Coronary artery (tissue), 2 donors: Measurements from ENCODE around the gene CHML.

Experiments used
- DNase-seq: peaks from one replicate; pipeline ENCODE4 v3.0.0-alpha.2; 2017; ENCODE audit warnings: low spot score
- H3K27ac ChIP-seq, 2 donors: fragments of 200-600 bp; sonication (generic); one replicate each; pipeline ENCODE4 v1.5.1; 2016 to 2019
- H3K4me3 ChIP-seq: fragments of 200-600 bp; sonication (generic); 2 replicates; pipeline ENCODE4 v1.5.1; 2016; ENCODE audit warnings: mild to moderate bottlenecking, moderate library complexity
- CTCF ChIP-seq: fragments of 200-600 bp; sonication (generic); IDR thresholded peaks from one replicate; pipeline ENCODE4 v1.5.1; 2019; ENCODE audit warnings: antibody characterized with exemption

CHML gene

GRCh38 chr1:241592273-241592958, 47.8 kb downstream of the CHML start:
- no peak for DNase-seq
- Histone ChIP-seq H3K27ac (no peak overlapping the region), H3K4me3 (no peak overlapping the region)
- no peak for TF ChIP-seq CTCF

- no peak overlapping the region for H3K4me3 ChIP-seq
- TF ChIP-seq CTCF, result no peak
- no peak for DNase-seq
- no peak overlapping the region for H3K27ac ChIP-seq
Measured at GRCh38 chr1:241591736-241592135, 48.4 kb downstream of the CHML start.

- no peak for DNase-seq
- no peak overlapping the region for H3K4me3 ChIP-seq
- no peak overlapping the region for H3K27ac ChIP-seq
- no peak for TF ChIP-seq CTCF
Measured at GRCh38 chr1:241591317-241591716, 48.9 kb downstream of the CHML start.

- no peak for DNase-seq
- no peak overlapping the region for H3K4me3 ChIP-seq
- no peak for TF ChIP-seq CTCF
- H3K27ac ChIP-seq, result no peak overlapping the region
Measured at GRCh38 chr1:241590719-241591118, 49.5 kb downstream of the CHML start.
